HG02884 (cell line): ENCODE data around the gene SLC22A23.

Source experiments
- ATAC-seq: cut with Tn5 transposase; IDR thresholded peaks from one replicate; pipeline ENCODE4 v1.9.1; 2021; ENCODE audit warnings: mild to moderate bottlenecking, moderate library complexity; ENCODE audit not compliant: unreplicated experiment

SLC22A23 gene

DNA sequence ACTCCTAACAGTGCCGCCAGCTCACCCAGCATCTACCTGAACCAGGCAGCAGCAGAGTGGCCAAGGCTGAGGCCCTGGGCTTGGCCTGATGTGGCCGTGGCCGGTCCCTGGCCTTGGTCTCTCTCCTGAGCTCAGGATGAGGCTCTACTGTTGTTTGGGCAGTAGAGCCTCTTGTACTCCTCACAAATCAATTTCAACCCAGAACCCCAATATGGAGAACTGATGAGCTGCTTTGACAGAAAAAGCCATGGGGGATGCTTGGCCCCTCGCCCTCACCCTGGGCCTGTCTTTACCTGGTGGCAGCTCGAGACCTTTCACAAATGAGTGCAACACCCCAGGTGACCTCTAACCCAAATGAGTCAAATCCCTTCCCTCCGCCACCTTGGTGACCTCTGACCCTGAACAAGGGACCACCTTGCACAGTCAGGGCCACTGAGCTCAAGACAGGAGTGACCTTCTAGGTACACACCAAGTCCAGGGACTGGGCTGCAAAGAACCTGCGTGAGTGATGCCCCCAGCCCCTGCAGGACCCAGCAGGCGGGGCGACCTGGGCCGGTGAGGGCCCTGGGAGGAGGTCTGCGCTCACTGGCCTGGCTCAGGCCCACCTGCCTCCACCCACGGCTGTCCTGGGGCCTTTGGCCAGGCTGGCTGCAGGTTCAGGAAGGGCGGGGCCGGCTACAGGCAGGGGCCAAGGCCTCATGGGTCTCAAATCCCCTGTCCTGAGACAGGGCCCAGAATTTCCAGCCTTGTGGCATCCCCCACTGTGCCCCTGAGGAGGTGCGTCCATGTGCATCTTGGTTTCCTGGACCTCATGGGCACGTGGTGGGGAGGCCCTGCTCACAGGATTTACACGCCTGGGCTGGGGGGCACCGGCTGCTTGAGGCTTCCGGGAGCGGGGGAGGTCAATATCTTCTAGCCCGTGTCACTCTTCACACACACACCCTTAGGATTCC lies 167.9 kb downstream of the SLC22A23 start:
- ATAC-seq, result no peak

DNA sequence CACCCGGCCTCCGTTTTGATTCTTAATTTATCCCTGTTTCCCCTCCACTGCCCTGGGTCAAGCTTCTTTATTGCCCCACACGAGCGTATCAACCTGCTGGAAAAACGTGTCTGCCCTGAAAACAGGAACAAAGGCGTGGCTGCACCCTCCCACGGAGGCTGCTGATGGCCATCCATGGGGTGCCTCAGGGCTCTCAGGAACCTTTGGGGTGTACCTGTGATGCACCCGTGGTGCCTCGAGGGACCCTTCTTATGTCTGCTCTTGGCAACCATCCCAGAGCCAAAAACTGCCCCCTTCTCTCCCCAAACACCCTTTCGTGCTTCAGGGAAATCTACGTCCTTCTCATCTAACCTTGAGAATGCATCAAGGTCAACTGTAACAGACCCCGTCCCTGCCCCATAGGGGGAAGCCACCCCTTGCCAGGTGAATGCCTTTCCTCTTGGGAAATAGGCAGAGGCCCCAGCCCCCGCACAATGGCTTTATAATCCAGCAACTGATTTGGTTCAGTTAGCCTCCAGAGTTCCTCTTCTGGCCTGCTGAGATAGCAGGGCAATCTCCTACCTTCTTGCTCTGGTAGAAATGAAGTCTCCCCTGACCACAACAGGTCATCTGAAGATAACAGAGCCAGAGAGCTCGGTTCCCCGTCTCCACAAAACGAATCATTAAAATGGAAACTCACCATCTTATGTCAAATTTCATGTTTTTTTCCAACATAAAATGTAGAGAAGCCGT lies 168.7 kb downstream of the SLC22A23 start:
- no peak for ATAC-seq

DNA sequence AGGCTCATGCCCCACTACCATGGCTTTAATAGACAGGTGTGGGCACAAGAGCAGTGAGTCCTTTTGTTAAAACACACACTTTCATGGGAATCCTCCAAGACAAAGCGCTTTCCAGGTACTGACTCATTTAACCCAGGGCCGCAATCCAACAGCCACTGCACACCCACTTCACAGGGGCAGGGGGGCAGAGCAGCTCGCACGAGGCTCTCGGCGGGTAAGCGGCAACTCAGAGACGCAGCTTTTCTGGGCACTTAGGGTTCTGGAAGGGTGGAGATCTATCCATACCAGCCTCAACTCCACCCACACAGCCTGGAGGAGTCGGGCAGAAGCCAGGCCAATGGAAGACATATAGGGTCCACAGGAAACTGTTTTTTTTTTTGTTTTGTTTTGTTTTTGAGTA lies 169.5 kb downstream of the SLC22A23 start:
- no peak for ATAC-seq

DNA sequence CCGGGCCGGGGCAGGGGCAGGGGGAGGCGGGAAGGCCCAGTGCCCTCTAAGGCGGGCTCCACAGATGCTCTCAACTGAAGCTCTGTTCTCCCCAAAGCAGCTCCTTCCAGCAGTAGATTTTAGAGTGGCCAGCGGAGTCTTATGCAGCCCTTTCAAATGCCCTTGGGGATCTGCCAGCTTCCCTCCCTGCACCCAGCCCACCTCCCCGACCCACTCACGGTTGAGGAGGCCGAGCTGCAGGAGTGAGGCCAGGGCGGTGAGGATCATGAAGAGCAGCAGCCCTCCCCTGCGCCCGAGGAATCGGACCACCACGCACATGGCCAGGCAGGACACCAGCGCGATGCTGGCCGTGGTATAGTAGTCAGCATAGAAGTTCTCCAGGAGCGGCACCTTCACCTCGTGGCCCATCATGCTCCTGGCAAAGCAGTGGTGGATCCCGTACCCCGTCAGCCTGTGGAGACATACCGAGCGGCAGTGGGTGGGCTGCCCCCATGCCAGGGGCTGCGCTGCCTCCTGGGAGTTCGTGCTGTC lies 170.1 kb downstream of the SLC22A23 start:
- ATAC-seq, result no peak

DNA sequence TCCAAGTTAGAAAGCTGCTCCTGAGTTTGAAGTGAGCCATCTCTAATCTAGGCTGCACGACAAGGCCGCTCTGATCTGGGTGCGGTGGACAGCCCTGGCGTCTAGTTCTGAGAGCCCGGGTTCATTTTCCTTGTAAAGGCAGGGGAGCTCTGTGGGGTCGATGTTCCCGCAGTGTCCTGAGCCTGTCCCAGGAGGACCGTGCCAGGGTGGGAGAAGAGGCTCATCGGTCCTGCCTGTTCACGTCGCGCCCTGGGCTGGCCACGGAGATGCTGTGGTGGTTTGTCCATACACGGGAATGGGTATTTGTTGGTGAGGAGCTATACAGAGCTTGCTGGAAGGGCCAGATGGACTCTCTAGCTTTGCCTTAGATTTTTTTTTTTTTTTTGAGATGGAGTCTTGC lies 171.1 kb downstream of the SLC22A23 start:
- ATAC-seq, result no peak

DNA sequence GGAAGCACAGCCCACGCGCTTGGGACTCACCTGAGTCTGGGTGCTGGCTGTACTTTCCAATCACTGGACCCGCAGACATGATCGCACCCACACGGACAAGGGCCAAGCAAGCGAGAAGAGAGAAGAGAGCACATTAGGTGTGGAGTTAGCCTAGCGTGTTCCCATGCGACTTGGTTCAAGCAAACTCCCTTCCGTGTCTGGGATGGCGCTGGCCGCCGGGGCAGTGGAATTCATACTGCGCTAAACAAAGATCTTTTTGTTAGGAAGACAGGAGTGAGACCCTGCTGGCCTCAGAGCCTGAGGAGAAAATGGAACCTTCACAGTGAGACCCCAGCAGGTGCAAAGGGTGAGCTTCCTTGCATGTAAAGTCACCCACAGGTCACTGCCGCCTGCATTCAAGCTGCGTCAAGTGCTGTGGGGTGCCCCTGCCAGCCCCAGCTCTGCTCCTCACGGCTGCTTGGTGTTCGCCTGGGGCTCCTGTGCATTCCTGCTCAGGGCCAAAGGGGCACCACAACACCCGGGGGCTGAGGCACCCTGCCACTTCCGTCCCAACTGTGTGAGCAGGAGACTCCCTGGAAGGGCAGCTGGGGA lies 171.7 kb downstream of the SLC22A23 start:
- ATAC-seq, result no peak

DNA sequence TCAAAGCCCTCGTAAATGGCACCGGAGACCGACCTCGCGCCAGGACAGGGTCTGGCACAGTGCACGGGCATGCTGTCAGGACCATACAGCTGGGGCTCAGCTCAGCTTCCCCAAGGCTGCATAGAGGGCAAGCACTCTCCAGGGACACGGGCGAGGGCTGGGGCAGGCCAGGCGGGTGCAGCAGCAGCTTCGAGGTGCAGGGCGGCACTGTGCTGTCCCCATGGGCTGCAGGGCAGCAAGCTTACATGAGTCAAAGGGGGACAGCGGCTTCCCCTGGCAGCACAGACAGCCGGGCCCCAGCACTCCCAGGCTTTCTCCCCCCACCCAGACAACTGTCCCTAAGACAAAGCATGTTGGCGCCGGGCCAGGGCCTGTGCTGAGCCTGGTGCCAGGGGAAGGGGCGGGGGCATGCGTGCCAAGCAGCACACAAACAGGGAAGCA lies 172.4 kb downstream of the SLC22A23 start:
- ATAC-seq, result no peak

DNA sequence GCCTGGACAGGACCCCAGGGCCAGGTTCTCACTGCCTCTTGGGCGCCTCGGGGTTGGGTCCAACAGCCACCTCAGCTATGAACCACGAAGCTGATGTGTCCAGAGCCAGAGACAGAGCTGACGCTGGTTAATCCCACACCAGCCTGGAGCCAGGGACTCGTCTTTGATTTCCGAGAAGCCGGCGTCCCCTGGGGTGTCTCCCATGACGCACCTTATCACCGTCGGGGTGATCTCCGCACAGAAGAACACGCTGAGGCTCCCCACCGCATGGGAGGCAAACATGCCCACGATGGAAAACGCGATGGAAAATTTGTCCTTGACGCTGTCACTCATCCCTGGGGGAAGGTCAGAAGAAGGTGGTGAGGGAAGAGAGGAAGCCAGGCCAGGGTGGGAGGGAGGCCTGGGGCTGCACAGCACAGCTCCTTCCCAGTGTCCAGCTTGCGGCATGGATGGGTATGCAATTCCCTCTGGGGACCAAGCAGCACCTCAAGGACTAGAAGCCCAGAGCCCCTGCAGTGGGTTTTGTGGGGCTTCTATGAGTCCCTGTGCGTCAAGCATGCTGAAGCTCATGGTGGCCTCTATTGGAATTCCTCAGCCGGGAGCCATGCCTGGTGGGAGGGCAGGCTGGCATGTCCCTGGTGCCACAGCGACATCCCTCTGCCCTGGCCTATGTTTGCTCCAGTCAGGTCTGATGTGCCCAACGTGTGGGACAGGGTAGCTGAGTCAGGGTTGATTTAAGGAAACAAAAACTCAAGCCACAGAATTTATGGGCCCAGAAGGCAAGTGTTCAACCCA lies 173.0 kb downstream of the SLC22A23 start:
- no peak for ATAC-seq

DNA sequence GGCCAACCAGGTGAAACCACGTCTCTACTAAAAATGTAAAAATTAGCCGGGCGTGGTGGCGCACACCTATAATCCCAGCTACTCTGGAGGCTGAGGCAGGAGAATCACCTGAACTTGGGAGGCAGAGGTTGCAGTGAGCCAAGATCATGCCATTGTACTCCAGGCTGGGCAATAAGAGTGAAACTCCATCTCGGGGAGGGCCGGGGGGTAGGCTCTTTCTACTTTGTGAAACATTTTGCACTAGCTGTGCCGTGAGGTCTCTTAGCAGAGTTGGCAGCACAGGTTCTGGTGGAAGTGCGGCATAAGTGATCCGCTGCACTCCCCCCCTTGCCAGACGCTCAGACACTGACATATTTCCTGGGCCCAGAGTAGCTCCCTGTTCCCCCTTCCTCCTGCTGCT lies 173.6 kb downstream of the SLC22A23 start:
- no peak for ATAC-seq

DNA sequence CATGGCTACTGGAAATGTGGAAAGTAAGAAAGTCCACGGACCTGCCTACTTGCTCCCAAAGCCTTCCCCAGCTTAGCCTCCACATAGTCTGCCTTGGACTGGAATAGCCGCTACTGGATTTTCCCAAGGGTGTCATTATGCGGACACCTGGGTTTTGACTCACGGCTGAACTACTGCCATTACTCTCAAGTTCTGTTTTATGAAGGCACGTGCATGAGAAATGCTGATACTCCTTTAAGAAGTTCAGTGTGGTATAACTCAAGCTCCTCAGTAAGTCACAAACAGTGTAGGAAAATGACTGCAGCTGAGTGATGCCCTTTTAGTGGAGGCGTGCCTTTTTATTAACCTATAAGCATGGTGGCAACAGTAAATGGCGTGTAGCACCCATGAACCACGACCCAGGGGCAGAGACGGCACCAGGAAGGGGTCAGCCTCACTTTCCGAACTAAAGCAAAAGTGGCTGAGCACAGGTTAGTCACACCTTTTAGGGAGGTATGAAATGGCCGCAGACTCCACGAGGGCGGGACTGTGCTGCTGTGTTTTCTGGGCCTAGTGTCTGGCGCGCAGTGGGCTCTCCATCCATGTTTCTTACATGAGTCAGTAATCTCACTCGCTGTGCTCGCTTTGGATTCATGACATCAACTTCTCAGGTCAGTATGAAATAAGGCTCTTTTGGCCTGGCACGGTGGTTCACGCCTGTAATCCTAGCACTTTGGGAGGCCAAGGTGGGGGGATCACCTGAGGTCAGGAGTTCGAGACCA lies 174.2 kb downstream of the SLC22A23 start:
- no peak for ATAC-seq

DNA sequence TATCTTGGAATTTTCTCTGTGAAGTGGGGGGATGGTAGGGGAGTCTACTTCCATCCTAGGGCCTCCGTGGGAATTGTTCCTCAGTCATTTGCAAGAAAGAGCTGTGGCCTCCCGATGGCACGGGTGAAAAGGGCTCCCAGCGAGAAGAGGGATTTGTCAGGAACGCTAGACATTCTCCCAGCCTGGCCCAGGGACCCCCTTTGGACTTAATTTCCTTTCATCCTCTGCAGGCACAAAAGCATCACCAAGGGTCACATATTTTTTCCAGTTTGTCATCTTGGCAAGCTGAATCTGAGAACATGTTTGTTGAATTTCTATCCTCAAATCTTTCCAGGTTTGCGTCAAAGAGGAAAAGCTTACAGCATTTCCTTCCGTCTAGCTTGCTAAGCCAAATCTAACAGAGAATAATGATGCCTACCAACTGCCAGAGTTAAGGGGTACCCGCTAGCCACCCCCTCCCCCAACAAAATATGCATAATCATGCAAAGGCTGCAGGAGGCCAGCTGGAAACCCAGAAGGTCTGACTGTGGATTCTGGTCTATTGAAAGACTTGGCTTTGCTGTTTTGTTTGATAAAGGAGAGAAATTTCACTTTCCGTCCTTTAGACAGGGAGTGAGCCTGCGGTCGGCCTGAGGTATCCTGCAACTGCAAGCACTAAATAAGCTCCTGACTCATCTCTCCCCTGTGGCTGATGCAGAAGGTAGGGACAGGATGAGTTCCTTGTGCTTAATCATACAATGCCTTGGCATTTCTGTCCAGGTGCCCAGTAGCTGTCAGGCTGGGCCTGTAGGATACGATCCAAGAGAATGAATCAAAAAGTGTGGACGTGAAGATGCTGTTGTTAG lies 175.0 kb downstream of the SLC22A23 start:
- no peak for ATAC-seq

DNA sequence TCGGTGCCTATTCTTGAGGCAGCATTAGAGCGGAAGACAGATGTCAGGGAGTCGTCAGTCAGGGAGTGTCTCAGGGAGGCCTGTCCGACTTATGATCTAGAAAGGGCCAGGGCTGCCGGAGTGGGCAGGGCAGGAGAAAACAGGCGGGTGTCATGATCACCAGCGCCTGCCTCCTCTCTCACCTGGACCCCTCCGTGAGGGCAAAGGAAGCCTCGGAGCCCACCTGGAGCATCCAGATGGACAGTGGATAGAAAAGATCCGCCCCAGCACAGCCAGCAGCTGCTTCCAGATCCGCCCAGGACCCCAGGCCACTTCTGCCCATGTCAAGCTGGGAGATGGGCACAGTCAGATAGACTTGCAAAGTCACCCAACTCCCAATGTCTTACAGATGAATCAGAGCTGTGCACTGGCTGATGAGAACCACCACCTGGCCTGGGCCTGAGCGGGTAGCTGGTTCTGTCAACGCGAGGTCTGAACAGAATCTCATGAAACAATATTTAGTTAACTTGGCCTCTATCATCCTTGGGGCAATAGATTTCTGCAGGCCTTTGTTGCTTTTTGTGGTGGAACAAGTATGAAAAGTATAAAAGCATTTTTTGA lies 175.9 kb downstream of the SLC22A23 start:
- no peak for ATAC-seq

DNA sequence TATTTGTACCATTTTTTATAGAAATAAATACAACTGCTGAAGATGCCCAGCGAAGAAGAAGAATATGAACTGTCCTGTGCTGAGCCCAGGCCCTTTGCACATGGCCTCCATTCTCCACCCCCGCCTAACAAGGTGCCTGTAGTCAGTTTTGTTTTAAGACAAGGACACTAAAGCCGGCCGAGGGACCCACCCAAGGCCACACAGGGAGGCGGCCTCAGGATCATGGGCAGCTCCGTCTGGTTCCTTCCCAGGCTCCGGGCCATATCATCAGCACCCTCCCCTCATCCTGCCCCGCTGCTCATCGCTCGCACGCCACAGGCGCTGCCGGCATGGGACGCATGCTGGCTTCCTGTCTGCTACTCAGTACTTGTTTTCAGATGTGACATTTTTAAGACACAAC lies 176.8 kb downstream of the SLC22A23 start:
- no peak for ATAC-seq

DNA sequence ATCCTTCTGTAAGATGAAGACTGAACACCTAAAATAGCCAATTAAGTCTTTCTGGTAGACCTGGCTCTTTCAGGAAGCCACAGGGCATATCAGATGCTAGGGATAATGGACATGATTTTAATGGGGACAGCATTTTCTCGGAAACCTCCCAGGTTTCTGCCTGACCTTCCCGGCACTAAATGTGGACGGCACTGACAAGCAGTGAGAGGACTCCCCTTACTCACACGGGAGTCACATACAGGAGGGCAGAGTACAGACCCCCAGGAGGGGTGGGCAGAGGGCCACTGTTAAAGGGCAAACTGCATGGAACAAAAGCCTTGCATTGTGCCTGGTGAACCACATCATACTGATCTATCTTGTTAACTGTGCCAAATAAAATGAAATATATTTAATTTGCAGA lies 178.2 kb downstream of the SLC22A23 start:
- ATAC-seq, result no peak

DNA sequence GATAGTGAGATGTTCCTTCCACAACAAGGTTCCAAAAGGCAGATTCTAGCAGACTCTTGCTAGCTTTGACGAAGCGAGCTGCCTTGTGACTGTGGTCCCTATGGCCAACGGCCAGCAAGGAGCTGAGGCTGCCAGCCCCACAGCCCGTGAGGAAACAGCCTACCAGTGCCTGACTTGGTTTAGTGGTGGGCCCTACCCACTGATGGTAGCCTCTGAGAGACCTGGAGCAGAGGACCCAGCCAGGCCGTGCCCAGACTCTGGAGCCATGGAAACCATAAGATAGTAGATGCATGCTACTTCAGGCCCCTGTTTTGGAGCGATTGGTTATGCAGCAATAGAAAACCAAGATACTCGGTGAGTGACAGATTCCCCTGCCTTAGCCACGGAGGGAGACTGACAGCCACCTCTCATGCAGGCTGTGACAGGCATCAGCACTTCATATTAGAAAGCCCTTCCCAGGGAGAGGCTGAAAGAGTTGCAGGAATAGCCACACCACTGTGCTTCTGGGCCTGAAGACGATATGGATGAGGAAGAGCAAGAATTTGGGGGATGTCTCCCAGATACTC lies 178.9 kb downstream of the SLC22A23 start:
- ATAC-seq, result no peak

DNA sequence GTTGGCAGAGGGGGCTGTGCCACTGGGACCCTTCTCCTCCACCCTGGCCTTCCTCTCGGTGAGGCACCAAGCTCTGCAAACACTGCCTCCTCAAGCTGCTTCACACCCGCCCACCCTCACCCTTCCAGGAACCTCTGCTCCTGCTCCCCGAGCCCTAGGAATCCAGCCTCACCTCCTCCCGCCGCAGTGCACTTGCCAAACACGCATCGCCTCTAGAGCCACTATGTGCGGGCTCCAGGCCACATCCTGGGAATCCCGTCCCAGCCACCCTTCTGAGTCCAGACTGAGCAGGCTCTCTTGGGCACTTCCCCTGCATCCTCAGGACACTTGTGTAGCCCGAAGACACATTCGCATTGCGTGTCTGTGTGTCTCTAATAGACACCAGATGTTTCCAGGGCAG lies 179.6 kb downstream of the SLC22A23 start:
- ATAC-seq, result no peak

DNA sequence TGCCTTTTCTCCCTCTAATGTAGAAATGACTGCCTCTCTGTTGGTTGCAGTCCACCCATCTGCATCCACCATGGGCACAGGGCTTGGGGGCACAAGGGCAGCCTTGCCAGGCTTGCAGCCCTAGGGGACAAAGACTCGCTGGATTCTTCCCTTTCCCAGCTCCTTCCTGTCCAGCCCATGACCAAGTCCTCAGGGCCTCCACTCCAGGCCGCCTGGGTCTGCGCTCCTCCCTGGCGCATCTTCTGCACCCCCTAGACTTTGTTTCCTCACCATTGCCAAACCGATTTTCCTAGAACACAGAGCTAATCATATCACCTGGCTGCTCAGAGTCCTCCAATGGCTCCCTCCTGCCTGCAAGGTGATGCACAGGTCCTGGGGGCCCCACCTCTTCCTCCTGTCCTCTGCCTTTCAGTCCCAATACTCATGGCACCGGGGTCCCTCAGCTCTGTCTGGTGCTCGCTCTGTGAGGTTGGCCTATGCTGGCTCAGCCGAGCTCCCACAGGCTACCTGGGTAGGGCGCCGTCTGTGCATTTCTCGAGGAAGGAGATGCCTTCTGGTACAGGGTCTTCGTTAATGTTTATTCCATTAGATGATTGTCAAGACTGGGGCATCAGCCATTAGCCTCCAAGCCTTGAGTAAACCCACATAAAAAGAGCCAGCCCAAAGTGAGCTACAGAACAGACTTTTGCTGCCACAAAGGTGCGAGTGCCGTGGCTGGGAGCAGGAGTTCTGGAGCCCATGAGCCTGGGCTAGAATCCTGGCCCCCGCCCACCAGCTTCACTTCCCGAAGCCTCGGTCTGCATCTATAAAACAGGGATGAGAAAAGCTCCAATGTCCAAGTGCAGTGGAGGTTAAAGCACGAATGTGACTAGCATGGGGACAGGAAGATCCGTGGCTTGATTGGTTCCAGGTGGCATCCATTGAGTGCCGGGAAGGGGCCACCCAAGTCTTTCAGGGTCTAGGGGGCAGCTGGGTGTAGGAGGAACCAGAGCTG lies 180.4 kb downstream of the SLC22A23 start:
- ATAC-seq, result no peak
